BJ (cell line): Measurements from ENCODE around the gene RPS15. TPM values are rescaled to one million over a fixed set of nuclear protein-coding genes. Genes with fewer than 3 reads are reported as not detected.

Experiments
- CTCF ChIA-PET: fragments of 350-600 bp; formaldehyde crosslinking; extraction: SDS; loops from one replicate; lab custom pipeline; 2021; ENCODE audit warnings: antibody characterized with exemption, inconsistent platforms; lab: Yijun Ruan, JAX
- POLR2A ChIA-PET: fragments of 300-600 bp; sonication (Branson Sonifier 250); formaldehyde crosslinking; extraction: SDS; loops from one replicate; lab custom pipeline; 2021; ENCODE audit warnings: antibody characterized with exemption; lab: Charles Lee
- DNase-seq: peaks from one replicate; pipeline ENCODE4 v3.0.0-alpha.2; 2011; ENCODE audit warnings: low read depth
- H3K27me3 ChIP-seq: 2 replicates; pipeline ENCODE4 v1.6.0; 2011; ENCODE audit warnings: low read length; ENCODE audit not compliant: control insufficient read depth, insufficient read depth
- H3K36me3 ChIP-seq: 2 replicates; pipeline ENCODE4 v1.5.1; 2011; ENCODE audit warnings: low read length; ENCODE audit not compliant: control insufficient read depth, insufficient read depth
- H3K4me3 ChIP-seq: 2 replicates; pipeline ENCODE4 v1.5.1; 2011; ENCODE audit warnings: low read depth, mild to moderate bottlenecking, control low read depth, low read length
- polyA plus RNA-seq: library from polyadenylated mRNA; depleted of rRNA; stranded (reverse); fragments of >200 nt; gene quantifications from 2 replicates; pipeline ENCODE4 v1.2.3, GENCODE V29; 2011
- TF ChIP-seq, protein P1 (sequence below): IDR thresholded peaks from 2 replicates; pipeline ENCODE4 v1.5.1; 2011; ENCODE audit warnings: low read depth, mild to moderate bottlenecking, control low read depth, inconsistent platforms, low read length, moderate library complexity; ENCODE audit not compliant: insufficient read depth

The RPS15 gene
- polyA plus RNA-seq, 1 experiment = 1,597 TPM

- no peak for DNase-seq
- ChIA-PET POLR2A (no interaction called here), CTCF (interaction anchor here (1.4 kb wide), 1 partner anchor 37 kb away, joined by 6 read pairs; no protein-coding TSS in a partner anchor)
- H3K27me3 ChIP-seq = no peaks in the 10 kb centered on the region
- no peak overlapping the region for H3K4me3 ChIP-seq
- H3K36me3 ChIP-seq = no peaks in the 10 kb centered on the region
- TF ChIP-seq, protein P1, sequence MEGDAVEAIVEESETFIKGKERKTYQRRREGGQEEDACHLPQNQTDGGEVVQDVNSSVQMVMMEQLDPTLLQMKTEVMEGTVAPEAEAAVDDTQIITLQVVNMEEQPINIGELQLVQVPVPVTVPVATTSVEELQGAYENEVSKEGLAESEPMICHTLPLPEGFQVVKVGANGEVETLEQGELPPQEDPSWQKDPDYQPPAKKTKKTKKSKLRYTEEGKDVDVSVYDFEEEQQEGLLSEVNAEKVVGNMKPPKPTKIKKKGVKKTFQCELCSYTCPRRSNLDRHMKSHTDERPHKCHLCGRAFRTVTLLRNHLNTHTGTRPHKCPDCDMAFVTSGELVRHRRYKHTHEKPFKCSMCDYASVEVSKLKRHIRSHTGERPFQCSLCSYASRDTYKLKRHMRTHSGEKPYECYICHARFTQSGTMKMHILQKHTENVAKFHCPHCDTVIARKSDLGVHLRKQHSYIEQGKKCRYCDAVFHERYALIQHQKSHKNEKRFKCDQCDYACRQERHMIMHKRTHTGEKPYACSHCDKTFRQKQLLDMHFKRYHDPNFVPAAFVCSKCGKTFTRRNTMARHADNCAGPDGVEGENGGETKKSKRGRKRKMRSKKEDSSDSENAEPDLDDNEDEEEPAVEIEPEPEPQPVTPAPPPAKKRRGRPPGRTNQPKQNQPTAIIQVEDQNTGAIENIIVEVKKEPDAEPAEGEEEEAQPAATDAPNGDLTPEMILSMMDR = no peak
Measured at GRCh38 chr19:1482361-1483130, 44.4 kb downstream of the RPS15 start.

GRCh38 chr19:1483131-1483978, 45.2 kb downstream of the RPS15 start:
- H3K36me3 ChIP-seq = no peaks in the 10 kb centered on the region
- H3K27me3 ChIP-seq = no peaks in the 10 kb centered on the region
- DNase-seq = no peak
- H3K4me3 ChIP-seq = no peak overlapping the region
- CTCF ChIA-PET = no interaction called here
- TF ChIP-seq, protein P1 = no peak
- POLR2A ChIA-PET = no interaction called here

DNA sequence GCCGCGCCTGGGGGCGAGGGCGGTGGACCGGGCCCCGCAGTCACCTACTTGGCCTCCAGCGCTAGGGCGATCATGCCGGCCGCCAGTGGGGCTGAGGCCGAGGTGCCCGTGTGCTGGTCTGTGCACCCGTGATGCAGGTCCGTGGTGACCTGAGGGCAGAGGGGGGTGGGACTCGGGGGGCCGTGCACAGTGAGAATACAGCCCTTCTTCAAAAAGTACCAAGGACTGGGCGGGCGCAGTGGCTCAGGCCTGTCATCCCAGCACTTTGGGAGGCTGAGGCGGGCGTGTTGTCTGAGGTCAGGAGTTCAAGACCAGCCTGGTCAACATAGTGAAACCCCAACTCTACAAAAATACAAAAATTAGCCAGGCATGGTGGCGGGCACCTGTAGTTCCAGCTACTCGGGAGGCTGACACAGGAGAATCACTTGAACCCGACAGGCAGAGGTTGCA, 45.8 kb downstream of the RPS15 start:
- DNase-seq = no peak
- Histone ChIP-seq H3K36me3 (no peaks in the 10 kb centered on the region), H3K4me3 (no peak overlapping the region), H3K27me3 (no peaks in the 10 kb centered on the region)
- ChIA-PET CTCF (no interaction called here), POLR2A (no interaction called here)
- TF ChIP-seq, protein P1 = no peak

- H3K4me3 ChIP-seq = no peak overlapping the region
- H3K36me3 ChIP-seq = no peaks in the 10 kb centered on the region
- CTCF ChIA-PET = no interaction called here
- POLR2A ChIA-PET = no interaction called here
- no peak for DNase-seq
- TF ChIP-seq, protein P1 = no peak
- H3K27me3 ChIP-seq = peaks cover 4% of the 10 kb centered on the region
Measured at GRCh38 chr19:1486720-1487575, 48.8 kb downstream of the RPS15 start.
